VCaP (cell line): ENCODE data around the gene KRT71.

ENCODE experiments used
- H3K27ac ChIP-seq: fragments of 450-650 bp; 2 replicates; pipeline ENCODE4 v1.5.1; 2017
- CTCF ChIP-seq: fragments of 450-650 bp; conservative IDR thresholded peaks from 2 replicates; pipeline ENCODE4 v1.5.1; 2017; ENCODE audit warnings: mild to moderate bottlenecking, moderate library complexity

KRT71 gene

DNA sequence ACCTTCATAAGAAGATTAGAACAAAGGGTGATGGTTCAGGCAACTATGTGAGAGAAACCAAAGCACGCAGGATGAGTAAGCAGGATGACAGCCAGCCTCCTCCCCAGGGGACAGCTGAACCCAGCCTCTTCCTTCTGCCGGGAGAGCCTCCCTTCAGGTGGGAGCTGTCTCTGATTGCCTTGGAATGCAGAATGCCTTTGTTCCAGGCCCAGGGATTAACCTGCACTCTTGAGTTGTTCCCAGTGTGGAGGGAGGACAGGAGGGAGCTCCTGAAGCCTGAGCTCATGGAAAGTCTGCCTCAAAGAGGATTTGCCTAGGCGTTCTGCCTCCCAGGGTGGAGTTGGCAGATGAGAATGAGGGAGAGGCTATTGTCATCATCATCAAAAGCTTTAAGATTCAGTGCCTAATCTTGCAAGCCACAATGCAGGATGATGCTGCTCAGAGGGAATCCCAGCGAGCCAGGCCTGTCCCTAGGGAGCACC lies 56.3 kb downstream of the KRT71 start:
- no peak overlapping the region for H3K27ac ChIP-seq
- TF ChIP-seq CTCF: no peak

GRCh38 chr12:52496054-52496453 lies 56.9 kb downstream of the KRT71 start:
- TF ChIP-seq CTCF: no peak
- no peak overlapping the region for H3K27ac ChIP-seq

DNA sequence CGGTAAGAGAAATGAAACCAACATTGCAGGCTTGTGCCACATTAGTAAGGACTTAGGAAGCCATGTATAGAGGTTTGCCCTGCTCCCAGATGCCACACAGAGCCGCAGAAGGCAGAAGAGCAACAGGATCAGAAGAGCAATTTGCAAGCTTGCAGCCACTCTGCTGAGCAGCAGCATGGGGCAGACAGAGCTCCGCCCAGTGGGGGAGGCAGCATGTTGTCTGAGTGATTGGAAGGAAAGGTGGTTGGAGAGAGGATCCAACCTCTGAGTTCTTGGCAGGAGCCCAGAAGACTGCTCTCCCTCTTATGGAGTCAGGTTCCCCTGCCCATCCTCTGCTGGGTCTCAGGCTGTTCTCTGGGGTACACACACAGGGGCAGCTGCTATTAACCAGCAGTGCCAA lies 57.6 kb downstream of the KRT71 start:
- no peak for TF ChIP-seq CTCF
- no peak overlapping the region for H3K27ac ChIP-seq

GRCh38 chr12:52494518-52494917 lies 58.4 kb downstream of the KRT71 start:
- TF ChIP-seq CTCF: no peak
- no peak overlapping the region for H3K27ac ChIP-seq

- H3K27ac ChIP-seq: no peak overlapping the region
- no peak for TF ChIP-seq CTCF
Observed at GRCh38 chr12:52494100-52494499, 58.8 kb downstream of the KRT71 start.
